HCT116 (cell line): Measurements from ENCODE around the gene ADARB2.

Experiments used
- ATF3 ChIP-seq: IDR thresholded peaks from 2 replicates; pipeline ENCODE4 v1.6.1; 2012
- EZH2phosphoT487 ChIP-seq: fragments of 200-600 bp; IDR thresholded peaks from 2 replicates; pipeline ENCODE4 v1.6.1; 2018; ENCODE audit warnings: antibody characterized with exemption, borderline replicate concordance
- MAX ChIP-seq: IDR thresholded peaks from 2 replicates; pipeline ENCODE4 v1.6.1; 2012
- POLR2A ChIP-seq: IDR thresholded peaks from 2 replicates; pipeline ENCODE4 v1.7.0; 2011; ENCODE audit warnings: borderline replicate concordance; ENCODE audit not compliant: insufficient read depth, insufficient read length; ENCODE audit errors: extremely low read depth
- RAD21 ChIP-seq: IDR thresholded peaks from 2 replicates; pipeline ENCODE4 v1.6.1; 2012; ENCODE audit warnings: low read depth, mild to moderate bottlenecking
- SP1 ChIP-seq: IDR thresholded peaks from 2 replicates; pipeline ENCODE4 v1.6.1; 2012; ENCODE audit warnings: low read depth
- TCF7L2 ChIP-seq: IDR thresholded peaks from 2 replicates; pipeline ENCODE4 v1.7.0; 2011; ENCODE audit warnings: borderline replicate concordance, inconsistent platforms; ENCODE audit not compliant: insufficient read depth, insufficient read length; ENCODE audit errors: extremely low read depth
- TF ChIP-seq, protein P1 (sequence below), 3 experiments: fragments of 200-600 bp in 1 of 3; sonication (generic) in 1 of 3; IDR thresholded peaks in 2 of 3; conservative IDR thresholded peaks in 1 of 3; 2 replicates each; pipeline ENCODE4 v1.5.1; 2012 to 2017; ENCODE audit warnings: low read depth in 2 of 3, low read length in 2 of 3, antibody characterized with exemption in 1 of 3, borderline replicate concordance in 1 of 3, control low read depth in 1 of 3, mild to moderate bottlenecking in 1 of 3, mixed read lengths in 1 of 3, mixed run types in 1 of 3, moderate library complexity in 1 of 3; ENCODE audit not compliant: insufficient read depth in 1 of 3
- TF ChIP-seq, protein P2 (sequence below): IDR thresholded peaks from 2 replicates; pipeline ENCODE4 v1.6.1; 2012; ENCODE audit warnings: low read depth

GRCh38 chr10:1560535-1561192 lies 176.7 kb downstream of the ADARB2 start:
- TF ChIP-seq, protein P1, sequence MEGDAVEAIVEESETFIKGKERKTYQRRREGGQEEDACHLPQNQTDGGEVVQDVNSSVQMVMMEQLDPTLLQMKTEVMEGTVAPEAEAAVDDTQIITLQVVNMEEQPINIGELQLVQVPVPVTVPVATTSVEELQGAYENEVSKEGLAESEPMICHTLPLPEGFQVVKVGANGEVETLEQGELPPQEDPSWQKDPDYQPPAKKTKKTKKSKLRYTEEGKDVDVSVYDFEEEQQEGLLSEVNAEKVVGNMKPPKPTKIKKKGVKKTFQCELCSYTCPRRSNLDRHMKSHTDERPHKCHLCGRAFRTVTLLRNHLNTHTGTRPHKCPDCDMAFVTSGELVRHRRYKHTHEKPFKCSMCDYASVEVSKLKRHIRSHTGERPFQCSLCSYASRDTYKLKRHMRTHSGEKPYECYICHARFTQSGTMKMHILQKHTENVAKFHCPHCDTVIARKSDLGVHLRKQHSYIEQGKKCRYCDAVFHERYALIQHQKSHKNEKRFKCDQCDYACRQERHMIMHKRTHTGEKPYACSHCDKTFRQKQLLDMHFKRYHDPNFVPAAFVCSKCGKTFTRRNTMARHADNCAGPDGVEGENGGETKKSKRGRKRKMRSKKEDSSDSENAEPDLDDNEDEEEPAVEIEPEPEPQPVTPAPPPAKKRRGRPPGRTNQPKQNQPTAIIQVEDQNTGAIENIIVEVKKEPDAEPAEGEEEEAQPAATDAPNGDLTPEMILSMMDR (IDR thresholded peaks at IDR 0.05 in 2 of 3, conservative IDR thresholded peaks at IDR 0.05 in 1 of 3; ENCODE audit: borderline replicate concordance in 1 of 3, insufficient read depth in 1 of 3, low read depth in 2 of 3, low read length in 2 of 3), result no peak
- TF ChIP-seq RAD21, result no peak
- TF ChIP-seq POLR2A, result no peak
- no peak for TF ChIP-seq TCF7L2
- TF ChIP-seq, protein P2, sequence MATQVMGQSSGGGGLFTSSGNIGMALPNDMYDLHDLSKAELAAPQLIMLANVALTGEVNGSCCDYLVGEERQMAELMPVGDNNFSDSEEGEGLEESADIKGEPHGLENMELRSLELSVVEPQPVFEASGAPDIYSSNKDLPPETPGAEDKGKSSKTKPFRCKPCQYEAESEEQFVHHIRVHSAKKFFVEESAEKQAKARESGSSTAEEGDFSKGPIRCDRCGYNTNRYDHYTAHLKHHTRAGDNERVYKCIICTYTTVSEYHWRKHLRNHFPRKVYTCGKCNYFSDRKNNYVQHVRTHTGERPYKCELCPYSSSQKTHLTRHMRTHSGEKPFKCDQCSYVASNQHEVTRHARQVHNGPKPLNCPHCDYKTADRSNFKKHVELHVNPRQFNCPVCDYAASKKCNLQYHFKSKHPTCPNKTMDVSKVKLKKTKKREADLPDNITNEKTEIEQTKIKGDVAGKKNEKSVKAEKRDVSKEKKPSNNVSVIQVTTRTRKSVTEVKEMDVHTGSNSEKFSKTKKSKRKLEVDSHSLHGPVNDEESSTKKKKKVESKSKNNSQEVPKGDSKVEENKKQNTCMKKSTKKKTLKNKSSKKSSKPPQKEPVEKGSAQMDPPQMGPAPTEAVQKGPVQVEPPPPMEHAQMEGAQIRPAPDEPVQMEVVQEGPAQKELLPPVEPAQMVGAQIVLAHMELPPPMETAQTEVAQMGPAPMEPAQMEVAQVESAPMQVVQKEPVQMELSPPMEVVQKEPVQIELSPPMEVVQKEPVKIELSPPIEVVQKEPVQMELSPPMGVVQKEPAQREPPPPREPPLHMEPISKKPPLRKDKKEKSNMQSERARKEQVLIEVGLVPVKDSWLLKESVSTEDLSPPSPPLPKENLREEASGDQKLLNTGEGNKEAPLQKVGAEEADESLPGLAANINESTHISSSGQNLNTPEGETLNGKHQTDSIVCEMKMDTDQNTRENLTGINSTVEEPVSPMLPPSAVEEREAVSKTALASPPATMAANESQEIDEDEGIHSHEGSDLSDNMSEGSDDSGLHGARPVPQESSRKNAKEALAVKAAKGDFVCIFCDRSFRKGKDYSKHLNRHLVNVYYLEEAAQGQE, result no peak
- TF ChIP-seq SP1, result no peak
- TF ChIP-seq EZH2phosphoT487, result no peak
- TF ChIP-seq ATF3, result no peak
- no peak for TF ChIP-seq MAX
